Stimulated activated CD8-positive, alpha-beta memory T cell treated with anti-CD3 and anti-CD28 coated beads, Interleukin-4, amount 100 ng/mL, for 48 hours (primary cell): ENCODE data around the gene MUC15.

Experiments used
- DNase-seq: peaks from one replicate; pipeline ENCODE4 v3.0.0-alpha.2; 2020

Gene MUC15

DNA sequence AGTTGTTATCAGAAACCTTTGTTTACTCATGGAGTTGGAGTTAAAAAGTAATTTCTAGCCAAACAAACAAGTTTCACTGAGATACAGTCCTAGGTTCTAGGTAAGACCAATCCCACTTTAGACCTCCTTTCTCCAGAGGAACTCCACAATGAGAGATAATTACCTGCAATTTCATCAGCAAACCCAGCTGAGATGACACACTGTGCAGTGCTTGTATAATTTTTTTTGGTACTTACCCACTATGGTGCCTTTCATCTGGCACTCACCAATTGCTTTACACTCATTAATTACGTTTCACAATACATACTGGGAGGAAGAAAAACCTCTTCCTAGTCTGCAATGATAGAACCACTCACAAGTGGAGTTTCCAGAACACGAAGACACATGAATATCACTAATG is 1.8 kb upstream of the MUC15 start:
- DNase-seq: no peak

DNA sequence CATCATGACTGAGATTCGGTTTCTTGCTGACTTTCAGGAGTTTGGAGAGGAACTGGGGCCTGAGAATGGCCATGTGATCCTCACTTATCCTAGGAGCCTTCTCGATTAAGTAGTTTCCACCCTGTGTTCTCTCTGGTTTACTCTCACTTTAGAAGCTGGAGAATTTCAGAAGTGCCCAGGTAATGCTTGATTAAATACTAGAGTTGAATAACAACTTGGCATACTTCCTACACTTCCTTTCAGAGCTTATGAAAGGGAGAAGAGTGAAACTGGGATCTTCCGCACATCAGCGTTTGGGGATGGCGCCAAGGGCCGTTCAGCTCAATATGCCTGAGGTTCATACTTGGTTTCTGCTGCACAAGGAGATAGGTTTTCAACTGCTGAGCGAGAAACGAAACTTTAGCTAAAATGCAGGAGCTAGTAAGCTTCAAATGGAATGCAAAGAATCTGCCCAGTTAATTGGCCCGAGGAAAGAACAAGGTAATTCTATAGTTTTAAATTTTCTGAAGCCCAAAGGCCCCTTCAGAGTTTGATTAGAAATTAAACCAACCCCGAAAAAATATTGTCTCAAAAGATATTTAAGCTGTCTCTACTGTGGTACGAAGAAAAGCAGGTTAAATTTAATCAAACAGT is 823 bp upstream of the MUC15 start:
- DNase-seq: no peak

DNA sequence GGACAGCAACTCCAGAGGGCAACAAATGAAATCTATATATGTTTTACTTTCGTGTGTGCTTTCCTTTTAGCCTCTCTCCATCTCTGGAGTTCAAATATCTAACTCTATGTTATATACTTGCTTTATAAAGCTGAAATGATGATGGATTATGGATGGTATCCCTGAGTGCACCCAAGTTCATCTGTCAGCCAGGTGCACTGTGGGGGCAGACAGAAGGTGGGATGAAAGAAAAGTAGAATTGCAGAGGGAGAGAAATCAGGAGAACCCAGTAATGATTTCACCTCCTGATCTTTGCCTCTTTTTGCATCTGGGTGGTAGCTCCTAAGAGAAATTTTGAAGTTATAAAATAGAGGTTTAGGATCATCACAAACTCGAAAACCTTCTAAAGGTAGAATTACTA is 2.4 kb downstream of the MUC15 start:
- DNase-seq: no peak

DNA sequence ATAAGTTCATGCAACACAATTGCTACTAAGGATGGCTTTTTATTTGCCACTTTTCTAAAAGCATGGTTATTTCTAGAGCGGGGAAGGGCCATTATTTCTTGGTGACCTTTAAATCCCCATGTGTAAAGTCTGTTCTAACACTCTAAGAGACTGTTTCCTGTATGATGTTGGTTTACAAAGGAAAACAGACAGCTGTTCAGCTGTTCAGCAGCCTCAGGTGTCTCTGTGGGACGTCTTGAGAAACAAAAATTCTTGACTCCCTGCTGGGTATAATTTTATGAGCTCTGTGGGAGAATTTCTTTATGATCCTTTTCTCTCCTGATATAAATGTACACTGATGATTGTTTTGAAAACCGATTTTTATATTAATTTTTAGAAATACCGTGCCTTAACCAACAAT is 13.9 kb downstream of the MUC15 start:
- no peak for DNase-seq

DNA sequence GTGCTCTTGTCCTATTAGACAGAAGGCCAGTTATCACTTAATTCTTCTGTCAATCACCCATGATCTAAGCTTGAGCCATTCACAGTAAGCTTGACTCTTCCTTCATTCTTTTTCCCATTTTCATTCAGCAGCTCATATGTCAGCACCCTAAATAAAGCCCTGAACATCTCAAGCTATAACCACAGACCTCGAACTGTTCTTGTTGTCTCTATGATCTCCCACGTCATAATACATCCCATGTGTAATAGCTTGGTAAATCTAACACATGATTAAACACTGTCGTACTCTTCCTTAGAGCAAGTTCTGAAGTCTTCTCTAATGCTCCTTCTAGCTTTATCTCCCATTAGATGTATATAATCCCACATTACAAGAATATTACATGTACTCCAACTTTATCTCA is 14.4 kb downstream of the MUC15 start:
- no peak for DNase-seq

DNA sequence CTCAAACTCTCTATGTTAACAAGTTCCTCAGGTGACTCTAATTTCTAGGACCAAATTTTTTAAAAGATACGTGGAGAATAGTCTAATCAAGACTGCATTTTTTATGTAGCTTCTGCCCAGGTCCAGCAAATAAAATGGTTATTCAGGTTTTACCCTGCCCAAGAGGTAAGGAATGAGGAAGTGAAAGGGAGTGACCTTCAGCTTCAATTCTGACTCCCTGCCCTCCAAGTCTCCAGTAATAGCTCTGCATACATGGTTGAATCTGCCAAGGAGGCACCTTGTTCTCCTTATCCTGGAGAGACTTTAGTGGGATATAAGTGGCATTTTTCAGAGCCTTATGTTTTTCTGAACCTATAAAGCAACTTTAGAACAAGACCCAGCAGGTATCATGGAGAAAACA is 15.5 kb downstream of the MUC15 start:
- no peak for DNase-seq

DNA sequence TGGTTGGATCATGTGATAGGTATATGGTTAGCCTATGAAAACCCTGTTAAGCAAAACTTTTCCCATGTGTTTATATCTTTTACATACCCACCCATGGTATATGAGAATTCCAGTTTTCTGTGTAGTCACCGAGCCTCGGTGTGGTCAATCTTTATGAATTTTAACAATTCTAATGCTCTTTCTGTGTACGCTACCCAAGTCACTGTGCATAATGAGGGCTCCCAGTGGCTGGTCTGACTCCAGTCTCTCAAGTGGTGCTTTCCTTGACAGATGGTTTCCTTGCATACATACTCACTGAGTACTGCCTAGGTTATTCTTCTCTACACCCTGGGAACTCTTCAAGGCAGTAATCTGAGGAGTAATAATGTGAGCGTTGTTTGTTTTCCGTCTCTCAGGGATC is 17.6 kb downstream of the MUC15 start:
- DNase-seq: no peak

DNA sequence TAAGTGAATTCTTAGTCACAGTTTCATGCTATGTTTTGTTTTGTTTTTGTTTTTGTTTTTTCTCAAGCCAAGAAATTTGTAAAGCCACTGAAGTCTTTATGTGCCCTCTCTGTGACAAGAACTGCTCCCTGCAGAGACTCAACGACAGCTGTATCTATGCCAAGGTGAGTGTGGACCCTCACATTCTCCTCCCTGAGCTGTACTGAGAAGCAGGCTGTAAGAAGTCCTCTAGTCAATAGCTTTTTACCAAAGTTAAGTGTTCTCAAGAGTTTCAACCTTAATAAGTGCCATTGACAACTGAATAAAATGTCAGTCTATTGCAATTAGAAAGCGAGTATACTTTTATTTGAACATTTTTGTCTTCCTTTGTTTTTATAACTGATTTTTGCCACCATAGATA is 18.9 kb downstream of the MUC15 start:
- no peak for DNase-seq

DNA sequence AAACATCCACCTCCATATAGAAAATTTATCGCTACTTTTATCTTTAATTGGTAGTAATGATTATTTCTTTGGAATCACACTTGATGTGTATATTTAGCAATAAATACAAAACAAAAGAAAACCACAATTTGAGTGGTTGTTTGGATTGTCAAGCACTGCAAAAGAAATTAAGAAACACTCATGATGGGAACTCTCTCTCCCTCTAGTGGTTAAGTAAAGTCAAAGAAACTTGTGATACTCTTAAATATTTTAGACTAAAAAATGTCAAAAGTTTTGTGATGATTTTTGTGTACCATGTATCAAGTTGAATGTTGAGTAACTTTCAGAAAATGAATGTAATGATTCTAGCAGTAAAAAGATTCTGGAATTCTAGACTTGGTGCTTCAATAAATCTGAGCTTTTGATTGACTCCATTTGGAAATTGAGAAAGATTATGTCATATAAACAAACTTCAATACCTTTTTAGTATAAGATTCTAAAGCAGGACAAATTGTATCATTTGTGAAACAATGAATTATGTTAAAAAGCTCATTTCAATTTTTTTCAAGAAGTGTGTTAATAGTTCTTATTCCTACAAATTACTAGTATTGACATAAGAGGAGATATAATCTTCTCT is 20.8 kb downstream of the MUC15 start:
- DNase-seq: no peak

DNA sequence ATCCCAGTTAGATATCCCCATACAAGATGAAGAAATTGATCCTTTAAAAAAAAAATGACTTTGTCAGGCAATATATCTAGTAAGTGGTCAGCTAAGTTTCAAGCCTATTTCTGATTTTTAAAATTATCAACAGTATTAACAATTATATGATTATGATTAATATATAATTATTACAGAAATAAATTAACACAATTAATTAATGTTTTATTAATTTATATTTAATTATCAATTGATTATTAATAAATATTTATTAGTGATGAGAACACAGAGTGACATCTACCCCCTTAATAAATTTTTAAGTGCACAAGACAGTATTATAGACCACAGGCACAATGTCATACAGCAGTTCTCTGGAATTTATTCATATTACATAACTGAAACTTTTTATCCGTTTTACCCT is 22.0 kb downstream of the MUC15 start:
- no peak for DNase-seq

DNA sequence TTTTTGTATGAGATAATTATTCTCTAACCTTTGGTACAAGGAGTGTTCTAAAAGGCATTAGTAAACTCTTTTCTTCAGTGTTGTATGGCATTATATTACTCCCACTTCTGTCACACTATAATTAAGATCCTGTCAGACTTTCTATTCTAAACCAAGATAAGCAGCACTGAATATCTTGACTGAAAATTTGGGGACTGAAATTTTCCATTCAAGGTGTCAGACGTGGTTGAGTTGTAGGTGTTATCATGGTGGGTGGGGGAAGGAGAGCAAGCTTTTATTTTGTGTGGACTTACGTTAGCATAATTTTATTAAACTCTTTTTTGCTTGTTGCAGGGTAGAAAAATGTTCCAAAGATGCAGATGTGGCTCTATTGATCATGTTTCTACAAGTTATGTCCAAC is 22.9 kb downstream of the MUC15 start:
- DNase-seq: no peak

DNA sequence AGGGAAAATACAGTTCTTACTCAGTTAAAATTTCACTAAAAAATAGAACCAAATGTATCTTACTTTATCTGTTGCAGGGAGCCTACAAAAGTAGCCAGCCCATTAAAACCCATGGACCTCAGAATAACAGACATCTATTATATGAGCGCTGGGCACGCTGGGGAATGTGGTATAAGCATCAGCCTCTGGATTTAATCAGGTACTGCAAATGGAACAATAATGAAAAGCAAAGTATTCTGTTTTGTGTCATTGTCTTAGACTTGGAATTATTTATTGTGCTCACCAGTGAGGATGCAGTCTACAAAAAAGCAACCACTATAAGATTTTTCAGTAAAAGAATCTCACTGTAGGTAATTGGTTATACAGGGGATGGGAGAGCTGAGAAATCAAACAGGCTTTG is 30.2 kb downstream of the MUC15 start:
- DNase-seq: no peak

DNA sequence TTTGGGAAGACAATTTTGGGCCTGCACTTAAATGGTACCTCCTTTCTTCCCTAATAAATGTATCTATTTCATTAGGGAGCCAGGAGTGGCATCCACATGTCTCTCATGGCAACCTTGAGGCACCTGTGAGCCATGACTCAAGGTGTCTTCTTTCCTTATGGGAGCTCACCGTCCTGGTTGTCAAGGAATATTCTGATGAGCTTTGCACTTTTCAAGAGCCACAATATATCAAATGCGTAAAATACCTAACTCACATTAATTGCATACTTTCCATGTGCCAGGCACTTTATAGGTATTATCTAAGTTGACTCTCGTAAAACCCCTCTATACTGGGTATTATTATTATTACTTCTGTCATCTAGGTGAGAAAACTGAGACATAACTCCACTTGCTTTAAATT is 32.5 kb downstream of the MUC15 start:
- no peak for DNase-seq

DNA sequence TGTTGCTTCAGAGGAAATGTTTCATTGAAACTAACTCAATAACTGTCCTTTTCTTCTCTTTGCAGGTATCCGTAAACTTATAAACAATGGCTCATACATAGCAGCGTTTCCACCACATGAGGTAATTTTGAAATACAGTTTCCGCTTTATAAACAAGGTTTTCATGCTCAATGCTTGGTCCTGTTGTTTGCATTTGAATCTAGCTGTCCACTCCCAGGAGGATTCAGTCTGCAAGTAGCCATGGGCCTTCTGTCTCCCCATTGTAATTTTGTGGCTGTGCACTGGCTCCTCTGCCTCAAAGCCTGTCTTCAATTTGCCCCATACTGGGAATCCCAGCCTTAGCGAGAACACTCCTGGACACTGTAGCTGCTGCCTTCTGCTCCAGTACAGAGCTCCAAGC is 34.7 kb downstream of the MUC15 start:
- DNase-seq: no peak

DNA sequence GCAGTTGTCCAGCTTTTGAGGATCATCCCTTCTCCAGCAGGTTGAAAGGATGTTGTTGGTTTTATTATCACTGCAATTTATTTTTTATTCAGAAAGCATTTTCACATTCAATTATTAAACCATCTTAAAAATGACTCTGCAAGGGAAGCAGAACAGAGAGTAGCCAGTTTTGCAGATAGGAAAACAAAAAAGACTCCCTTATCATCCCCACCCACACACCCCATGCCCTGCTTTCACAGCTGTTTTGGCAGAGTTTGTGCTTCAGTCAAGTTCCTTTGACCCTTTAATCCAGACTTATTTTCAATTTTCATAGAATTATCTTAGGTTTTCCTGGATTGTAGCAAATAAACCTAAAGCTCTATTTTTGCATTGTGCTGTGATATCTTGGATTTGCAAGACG is 44.4 kb downstream of the MUC15 start:
- DNase-seq: no peak

DNA sequence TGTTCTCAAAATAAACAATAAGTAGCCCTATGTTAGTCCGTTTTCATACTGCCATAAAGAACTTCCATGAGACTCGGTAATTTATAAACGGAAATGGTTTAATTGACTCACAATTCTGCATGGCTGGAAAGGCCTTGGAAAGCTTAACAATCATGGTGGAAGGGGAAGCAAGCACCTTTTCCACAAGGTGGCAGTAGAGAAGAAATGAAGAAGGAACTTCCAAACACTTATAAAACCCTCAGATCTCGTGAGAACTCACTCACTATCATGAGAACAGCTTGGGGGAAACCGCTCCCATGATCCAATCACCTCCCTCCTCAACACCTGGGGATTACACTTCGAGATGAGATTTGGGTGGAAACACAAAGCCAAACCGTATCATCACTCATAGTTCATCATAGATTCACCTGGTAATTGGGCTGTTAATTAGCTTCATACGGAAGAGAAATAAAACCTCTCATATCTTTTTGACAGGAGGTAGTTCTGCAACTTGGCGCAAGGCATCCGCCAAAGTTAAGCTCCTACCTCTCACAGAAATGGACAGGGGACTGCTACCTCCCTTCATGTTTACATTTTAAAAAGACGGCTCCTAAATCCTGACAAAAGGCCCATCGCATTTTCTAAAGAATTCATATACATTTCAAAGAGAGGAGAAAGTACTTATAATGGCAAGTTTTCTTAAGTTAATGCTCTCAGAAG is 49.0 kb downstream of the MUC15 start:
- no peak for DNase-seq

DNA sequence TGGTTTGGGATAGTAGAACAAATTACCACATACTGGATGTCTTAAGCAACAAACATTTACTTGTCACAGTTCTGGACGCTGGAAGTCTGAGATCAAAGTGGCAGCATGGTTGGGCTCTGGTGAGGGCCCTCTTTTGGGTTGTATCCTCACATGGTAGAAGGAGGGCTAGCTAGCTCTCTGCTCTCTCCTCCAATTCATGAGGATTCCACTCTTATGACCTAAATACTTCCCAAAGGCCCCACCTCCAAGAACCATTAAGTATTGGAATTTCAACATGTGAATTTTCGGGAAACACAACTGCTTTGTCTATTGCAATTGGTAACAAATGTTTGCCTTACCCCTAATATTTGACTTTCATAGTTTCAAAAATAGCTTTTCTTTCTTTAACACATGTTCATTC is 52.6 kb downstream of the MUC15 start:
- DNase-seq: no peak

DNA sequence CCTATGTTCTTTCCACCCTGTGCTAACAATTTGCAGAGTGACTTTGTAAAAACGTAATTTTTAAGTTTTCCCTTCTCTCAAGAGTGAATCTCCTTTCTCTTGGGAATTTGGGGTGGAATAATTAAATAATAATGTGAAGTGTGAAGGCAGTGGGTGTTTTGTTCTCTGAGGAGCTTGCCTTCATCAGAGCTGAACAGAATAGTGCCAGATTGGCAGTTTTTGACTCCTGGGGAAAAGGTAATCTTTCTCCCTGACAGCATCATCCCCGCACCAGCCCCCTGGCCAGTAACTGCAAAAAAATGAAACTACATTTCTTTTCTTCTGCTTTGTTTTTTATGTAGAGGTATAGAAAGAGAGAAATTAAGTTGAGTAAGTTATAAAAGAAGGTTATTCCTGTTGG is 59.9 kb downstream of the MUC15 start:
- no peak for DNase-seq

DNA sequence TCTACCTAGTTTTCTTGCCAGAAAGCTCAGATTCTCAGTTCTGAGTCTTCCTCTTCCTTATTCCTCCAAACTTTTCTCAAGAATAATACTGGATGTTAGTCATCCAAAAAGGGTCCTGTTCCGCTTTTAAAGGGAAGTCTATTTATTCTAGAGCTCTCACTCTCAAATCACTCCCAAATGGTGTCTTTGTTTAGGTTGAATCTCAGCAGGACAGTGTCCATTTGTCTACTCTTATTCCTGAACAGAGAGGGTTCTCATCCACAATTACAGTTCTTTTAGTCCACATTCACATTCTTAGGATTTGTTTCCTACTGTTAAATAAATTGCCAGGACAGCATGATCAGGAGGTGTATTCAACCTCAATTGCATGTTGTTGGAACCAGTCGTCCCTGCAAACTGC is 61.3 kb downstream of the MUC15 start:
- no peak for DNase-seq

DNA sequence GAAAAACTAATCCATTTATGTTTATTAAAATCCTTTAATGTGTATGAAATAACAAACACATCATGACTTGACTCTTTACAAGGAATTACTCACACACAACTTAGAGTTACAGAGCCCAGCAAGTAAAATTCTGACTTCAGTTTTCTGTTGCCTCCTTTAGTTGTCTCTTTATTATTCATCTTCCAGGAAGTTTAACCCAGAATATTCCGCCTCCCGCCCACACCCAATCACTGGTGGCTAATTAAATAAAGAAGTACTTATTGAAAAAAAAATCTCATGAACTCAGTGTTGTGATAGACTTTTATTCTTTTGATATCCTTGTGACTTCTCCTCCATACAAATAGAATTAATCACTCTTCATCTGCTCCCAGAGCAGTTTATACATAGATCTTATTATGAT is 61.9 kb downstream of the MUC15 start:
- DNase-seq: no peak
